HG02759 (cell line): Measurements from ENCODE around the gene EIF2S1.

Experiments used
- ATAC-seq: cut with Tn5 transposase; IDR thresholded peaks from one replicate; pipeline ENCODE4 v1.9.1; 2021; ENCODE audit warnings: mild to moderate bottlenecking, moderate library complexity; ENCODE audit not compliant: unreplicated experiment

Gene EIF2S1

DNA sequence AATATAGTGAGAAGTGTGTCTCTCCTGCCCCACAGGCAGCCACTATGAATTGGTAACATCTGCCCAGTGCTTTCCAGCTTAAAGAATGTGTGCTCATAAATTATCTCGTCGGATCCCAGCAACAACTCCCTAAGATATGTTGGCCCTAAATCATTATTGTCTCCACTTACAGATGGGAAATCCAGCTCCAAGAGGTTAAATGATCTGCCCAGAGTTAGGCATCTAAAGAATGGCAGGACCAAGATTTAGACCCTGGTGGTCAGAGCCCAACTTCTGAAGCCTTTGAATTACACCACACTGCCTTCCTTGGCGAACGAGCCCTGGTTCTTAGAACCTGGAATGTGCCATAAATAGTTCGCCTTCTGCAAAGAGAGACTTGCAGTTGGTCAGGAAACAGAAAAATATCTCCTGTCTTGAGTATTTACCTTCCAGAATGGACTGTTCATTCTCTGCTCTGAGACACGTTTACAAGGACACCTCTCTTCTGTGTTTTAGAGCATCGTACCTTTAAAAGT lies 72.0 kb downstream of the EIF2S1 start:
- ATAC-seq, result no peak

DNA sequence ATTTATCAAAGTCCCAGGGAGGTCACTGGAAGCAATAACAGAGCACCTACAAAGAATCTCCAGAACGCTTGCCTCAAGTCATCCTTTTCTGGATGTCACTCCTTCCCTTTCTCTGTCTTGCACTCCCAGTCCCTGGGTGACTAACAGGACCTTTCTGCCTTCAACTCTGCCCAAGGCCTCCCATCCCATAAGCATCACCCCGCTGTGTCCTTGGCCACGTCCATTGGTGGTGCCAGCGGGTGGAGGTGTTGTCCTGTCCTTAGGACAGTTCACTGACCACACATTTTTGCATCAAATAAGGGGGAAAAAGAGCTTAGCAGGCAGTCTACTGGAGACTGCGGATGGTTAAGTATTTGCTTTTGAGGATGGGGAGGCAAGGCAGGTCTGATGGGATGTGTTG lies 75.5 kb downstream of the EIF2S1 start:
- ATAC-seq, result no peak
